ENCODE results near the gene TACO1.

TACO1 gene

GRCh38 chr17:63610854-63611253 is 10.2 kb downstream of the TACO1 start:
- no peak overlapping the region for H3K4me2 ChIP-seq
- H3K27ac ChIP-seq = no peak overlapping the region
- no peak overlapping the region for H3K4me3 ChIP-seq (IDR thresholded peaks at IDR 0.05; ENCODE audit: insufficient read depth, low read depth, low read length)
- no peaks in the 10 kb centered on the region for H3K79me2 ChIP-seq (ENCODE audit: insufficient read depth, low read depth)
- TF ChIP-seq, protein P1, sequence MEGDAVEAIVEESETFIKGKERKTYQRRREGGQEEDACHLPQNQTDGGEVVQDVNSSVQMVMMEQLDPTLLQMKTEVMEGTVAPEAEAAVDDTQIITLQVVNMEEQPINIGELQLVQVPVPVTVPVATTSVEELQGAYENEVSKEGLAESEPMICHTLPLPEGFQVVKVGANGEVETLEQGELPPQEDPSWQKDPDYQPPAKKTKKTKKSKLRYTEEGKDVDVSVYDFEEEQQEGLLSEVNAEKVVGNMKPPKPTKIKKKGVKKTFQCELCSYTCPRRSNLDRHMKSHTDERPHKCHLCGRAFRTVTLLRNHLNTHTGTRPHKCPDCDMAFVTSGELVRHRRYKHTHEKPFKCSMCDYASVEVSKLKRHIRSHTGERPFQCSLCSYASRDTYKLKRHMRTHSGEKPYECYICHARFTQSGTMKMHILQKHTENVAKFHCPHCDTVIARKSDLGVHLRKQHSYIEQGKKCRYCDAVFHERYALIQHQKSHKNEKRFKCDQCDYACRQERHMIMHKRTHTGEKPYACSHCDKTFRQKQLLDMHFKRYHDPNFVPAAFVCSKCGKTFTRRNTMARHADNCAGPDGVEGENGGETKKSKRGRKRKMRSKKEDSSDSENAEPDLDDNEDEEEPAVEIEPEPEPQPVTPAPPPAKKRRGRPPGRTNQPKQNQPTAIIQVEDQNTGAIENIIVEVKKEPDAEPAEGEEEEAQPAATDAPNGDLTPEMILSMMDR (conservative IDR thresholded peaks at IDR 0.05; ENCODE audit: low read depth, low read length) = no peak
- H3K27me3 ChIP-seq (ENCODE audit: insufficient read depth, low read depth) = no peaks in the 10 kb centered on the region
- no peak overlapping the region for H3K9ac ChIP-seq
- H2AFZ ChIP-seq (ENCODE audit: low read depth) = no peak overlapping the region
- no peaks in the 10 kb centered on the region; the same call in 1 of the 2 replicates for H3K36me3 ChIP-seq (ENCODE audit: insufficient read depth)
- no peaks in the 10 kb centered on the region for H3K4me1 ChIP-seq (ENCODE audit: low read depth, poor library complexity, severe bottlenecking)
- no peaks in the 10 kb centered on the region for H4K20me1 ChIP-seq (ENCODE audit: insufficient read depth)

DNA sequence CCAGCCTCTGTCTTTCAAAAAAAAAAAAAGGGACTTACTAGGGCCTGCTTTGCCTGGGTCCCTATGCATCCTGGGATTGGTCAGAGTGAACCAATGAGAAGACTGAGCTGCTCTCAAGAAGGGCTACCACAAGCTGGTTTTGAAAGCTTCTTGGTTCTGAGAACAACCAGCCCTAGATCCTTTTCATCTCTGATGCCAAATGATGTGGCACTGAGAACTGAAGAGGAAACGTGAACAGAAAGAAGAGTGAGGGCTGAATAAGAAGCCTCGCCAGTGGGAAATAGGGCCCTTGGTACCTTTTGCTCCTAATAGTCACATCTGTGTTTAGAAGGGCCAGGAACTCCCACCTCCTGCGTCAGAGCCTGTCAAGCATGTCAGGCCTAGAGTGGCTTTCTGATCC is 10.7 kb downstream of the TACO1 start:
- no peaks in the 10 kb centered on the region for H3K4me1 ChIP-seq (ENCODE audit: low read depth, poor library complexity, severe bottlenecking)
- no peak overlapping the region for H3K9ac ChIP-seq
- no peak overlapping the region for H3K4me2 ChIP-seq
- no peaks in the 10 kb centered on the region for H3K27me3 ChIP-seq (ENCODE audit: insufficient read depth, low read depth)
- H3K4me3 ChIP-seq (IDR thresholded peaks at IDR 0.05; ENCODE audit: insufficient read depth, low read depth, low read length) = no peak overlapping the region
- H4K20me1 ChIP-seq (ENCODE audit: insufficient read depth) = no peaks in the 10 kb centered on the region
- no peak overlapping the region for H3K27ac ChIP-seq
- no peaks in the 10 kb centered on the region for H3K79me2 ChIP-seq (ENCODE audit: insufficient read depth, low read depth)
- H2AFZ ChIP-seq (ENCODE audit: low read depth) = no peak overlapping the region
- TF ChIP-seq, protein P1 (conservative IDR thresholded peaks at IDR 0.05; ENCODE audit: low read depth, low read length) = no peak
- no peaks in the 10 kb centered on the region; the same call in 1 of the 2 replicates for H3K36me3 ChIP-seq (ENCODE audit: insufficient read depth)

GRCh38 chr17:63613663-63614062 is 13.0 kb downstream of the TACO1 start:
- Histone ChIP-seq H3K27ac (no peak overlapping the region), H2AFZ (ENCODE audit: low read depth) (no peak overlapping the region), H3K4me1 (ENCODE audit: low read depth, poor library complexity, severe bottlenecking) (no peaks in the 10 kb centered on the region), H3K9ac (no peak overlapping the region), H4K20me1 (ENCODE audit: insufficient read depth) (no peaks in the 10 kb centered on the region), H3K79me2 (ENCODE audit: insufficient read depth, low read depth) (no peaks in the 10 kb centered on the region), H3K36me3 (ENCODE audit: insufficient read depth) (no peaks in the 10 kb centered on the region), H3K4me2 (no peak overlapping the region), H3K27me3 (ENCODE audit: insufficient read depth, low read depth) (no peaks in the 10 kb centered on the region), H3K4me3 (IDR thresholded peaks at IDR 0.05; ENCODE audit: insufficient read depth, low read depth, low read length) (no peak overlapping the region)
- TF ChIP-seq, protein P1 (conservative IDR thresholded peaks at IDR 0.05; ENCODE audit: low read depth, low read length) = no peak

DNA sequence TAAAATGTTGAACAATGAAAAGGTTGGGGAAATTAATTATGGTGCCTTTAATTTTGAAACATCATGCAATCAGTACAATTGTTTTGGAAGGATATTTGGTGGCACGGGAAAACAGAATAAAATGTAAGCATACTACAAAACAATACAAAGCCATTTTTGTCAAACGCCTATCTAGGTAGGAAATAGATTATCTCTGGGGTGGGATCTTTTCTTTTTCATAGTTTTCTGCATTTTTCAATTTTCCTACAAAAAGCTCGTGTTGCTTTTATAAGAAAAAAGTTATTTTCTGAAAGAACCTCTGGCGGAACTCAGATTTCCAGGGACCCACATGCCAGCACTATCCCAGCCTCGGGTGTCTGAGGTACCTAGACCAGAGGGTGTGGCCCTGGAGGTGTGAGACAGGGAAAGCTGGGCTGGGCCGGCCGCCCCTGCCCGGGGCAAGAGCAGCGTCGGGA is 20.6 kb downstream of the TACO1 start:
- H4K20me1 ChIP-seq (ENCODE audit: insufficient read depth) = 0 out of 2 replicates have a peak, but pooled peaks cover 10% of the 10 kb centered on the region
- TF ChIP-seq, protein P1 (conservative IDR thresholded peaks at IDR 0.05; ENCODE audit: low read depth, low read length) = no peak
- no peak overlapping the region for H3K4me3 ChIP-seq (IDR thresholded peaks at IDR 0.05; ENCODE audit: insufficient read depth, low read depth, low read length)
- no peaks in the 10 kb centered on the region for H3K27me3 ChIP-seq (ENCODE audit: insufficient read depth, low read depth)
- H3K9ac ChIP-seq = peak overlapping the region; percentile 49; the same call in 1 of the 2 replicates
- peak overlapping the region; percentile 66 for H3K4me2 ChIP-seq
- peak overlapping the region; percentile 84 for H2AFZ ChIP-seq (ENCODE audit: low read depth)
- H3K79me2 ChIP-seq (ENCODE audit: insufficient read depth, low read depth) = peaks cover 31% of the 10 kb centered on the region
- H3K27ac ChIP-seq = peak overlapping the region; percentile 32; the same call in 1 of the 2 replicates
- peaks cover 24% of the 10 kb centered on the region for H3K4me1 ChIP-seq (ENCODE audit: low read depth, poor library complexity, severe bottlenecking)
- H3K36me3 ChIP-seq (ENCODE audit: insufficient read depth) = no peaks in the 10 kb centered on the region

Data from KMS-11 (cell line).